Measurements from ENCODE around the gene IAPP. TPM values are rescaled to one million over a fixed set of nuclear protein-coding genes. Genes with fewer than 3 reads are reported as not detected.
"Not testable (repeated sequence)": the region's sequence is repeated elsewhere in the genome, so short reads cannot be mapped to it uniquely, and the experiment has no call there.

Gene IAPP
- total RNA-seq, 2 donors from 2014 or later = not detected

GRCh38 chr12:21369141-21369980 is 3.3 kb upstream of the IAPP start:
- no peak for DNase-seq (ENCODE audit: low spot score)
- no peaks in the 10 kb centered on the region for H3K27me3 ChIP-seq (replicated peaks; ENCODE audit: insufficient read depth)
- TF ChIP-seq POLR2A (IDR thresholded peaks at IDR 0.05) (no peak), POLR2AphosphoS5 (IDR thresholded peaks at IDR 0.05) (no peak)
- TF ChIP-seq, protein P1, sequence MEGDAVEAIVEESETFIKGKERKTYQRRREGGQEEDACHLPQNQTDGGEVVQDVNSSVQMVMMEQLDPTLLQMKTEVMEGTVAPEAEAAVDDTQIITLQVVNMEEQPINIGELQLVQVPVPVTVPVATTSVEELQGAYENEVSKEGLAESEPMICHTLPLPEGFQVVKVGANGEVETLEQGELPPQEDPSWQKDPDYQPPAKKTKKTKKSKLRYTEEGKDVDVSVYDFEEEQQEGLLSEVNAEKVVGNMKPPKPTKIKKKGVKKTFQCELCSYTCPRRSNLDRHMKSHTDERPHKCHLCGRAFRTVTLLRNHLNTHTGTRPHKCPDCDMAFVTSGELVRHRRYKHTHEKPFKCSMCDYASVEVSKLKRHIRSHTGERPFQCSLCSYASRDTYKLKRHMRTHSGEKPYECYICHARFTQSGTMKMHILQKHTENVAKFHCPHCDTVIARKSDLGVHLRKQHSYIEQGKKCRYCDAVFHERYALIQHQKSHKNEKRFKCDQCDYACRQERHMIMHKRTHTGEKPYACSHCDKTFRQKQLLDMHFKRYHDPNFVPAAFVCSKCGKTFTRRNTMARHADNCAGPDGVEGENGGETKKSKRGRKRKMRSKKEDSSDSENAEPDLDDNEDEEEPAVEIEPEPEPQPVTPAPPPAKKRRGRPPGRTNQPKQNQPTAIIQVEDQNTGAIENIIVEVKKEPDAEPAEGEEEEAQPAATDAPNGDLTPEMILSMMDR (IDR thresholded peaks at IDR 0.05) = no peak
- no peaks in the 10 kb centered on the region for H3K4me1 ChIP-seq (replicated peaks)
- H3K9me3 ChIP-seq = no peaks in the 10 kb centered on the region
- H3K4me3 ChIP-seq = no peak overlapping the region
- no peak overlapping the region for H3K27ac ChIP-seq
- intact Hi-C loops (cut with DNase I) = no loop called here
- H3K36me3 ChIP-seq = no peaks in the 10 kb centered on the region
- WGBS = 39% methylated on average over 4 of the region's 4 CpGs

- intact Hi-C loops (cut with DNase I) = no loop called here
- TF ChIP-seq POLR2A (IDR thresholded peaks at IDR 0.05) = no peak
- TF ChIP-seq, protein P1 (IDR thresholded peaks at IDR 0.05) = no peak
- no peak for TF ChIP-seq POLR2AphosphoS5 (IDR thresholded peaks at IDR 0.05)
- H3K4me1 ChIP-seq (replicated peaks) = no peaks in the 10 kb centered on the region
- no peak overlapping the region for H3K27ac ChIP-seq
- H3K27me3 ChIP-seq (replicated peaks; ENCODE audit: insufficient read depth) = no peaks in the 10 kb centered on the region
- 81% methylated on average over 7 of the region's 7 CpGs for WGBS
- H3K36me3 ChIP-seq = no peaks in the 10 kb centered on the region
- no peak for DNase-seq (ENCODE audit: low spot score)
- H3K9me3 ChIP-seq = no peaks in the 10 kb centered on the region
- no peak overlapping the region for H3K4me3 ChIP-seq
These were observed 1.8 kb upstream of the IAPP start for GRCh38 chr12:21370845-21371449.

DNA sequence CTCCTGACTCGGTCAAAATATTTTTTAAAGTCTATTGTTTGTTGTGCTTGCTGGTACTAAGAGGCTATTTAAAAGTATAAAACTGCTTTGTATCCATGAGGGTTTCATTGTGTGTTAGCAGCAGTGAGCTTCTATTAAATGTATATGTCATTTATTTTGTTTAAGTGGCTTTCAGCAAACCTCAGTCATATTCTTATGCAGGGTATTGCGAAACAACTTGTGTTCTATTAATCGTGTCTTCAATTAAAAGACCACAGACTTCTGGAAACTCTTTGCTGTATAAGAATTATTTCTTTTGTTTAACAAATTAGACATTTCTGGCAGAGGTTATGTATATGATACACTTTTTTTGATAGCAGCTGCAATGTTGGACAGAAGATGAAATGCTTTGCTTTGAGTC is 6.5 kb downstream of the IAPP start:
- Histone ChIP-seq H3K4me3 (no peak overlapping the region), H3K9me3 (no peaks in the 10 kb centered on the region), H3K27me3 (replicated peaks; ENCODE audit: insufficient read depth) (no peaks in the 10 kb centered on the region), H3K36me3 (no peaks in the 10 kb centered on the region), H3K27ac (no peak overlapping the region), H3K4me1 (replicated peaks) (no peaks in the 10 kb centered on the region)
- WGBS = 67% methylated on average over 3 of the region's 3 CpGs
- no peak for DNase-seq (ENCODE audit: low spot score)
- intact Hi-C loops (cut with DNase I) = no loop called here
- no peak for TF ChIP-seq POLR2A (IDR thresholded peaks at IDR 0.05)
- TF ChIP-seq POLR2AphosphoS5 (IDR thresholded peaks at IDR 0.05) = no peak
- TF ChIP-seq, protein P1 (IDR thresholded peaks at IDR 0.05) = no peak

DNA sequence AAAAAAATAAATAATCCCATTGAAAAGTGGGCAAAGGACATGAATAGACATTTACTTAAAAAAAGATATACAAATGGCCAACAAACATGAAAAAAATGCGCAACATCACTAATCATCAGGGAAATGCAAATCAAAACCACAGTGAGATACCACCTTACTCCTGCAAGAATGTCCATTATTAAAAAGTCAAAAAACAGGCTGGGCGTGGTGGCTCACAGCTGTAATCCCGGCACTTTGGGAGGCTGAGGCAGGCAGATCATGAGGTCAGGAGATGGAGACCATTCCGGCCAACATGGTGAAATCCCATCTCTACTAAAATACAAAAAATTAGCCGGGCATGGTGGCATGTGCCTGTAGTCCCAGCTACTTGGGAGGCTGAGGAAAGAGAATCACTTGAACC is 8.6 kb downstream of the IAPP start:
- H3K4me1 ChIP-seq (replicated peaks); DNase-seq (ENCODE audit: low spot score); intact Hi-C loops (cut with DNase I); H3K9me3 ChIP-seq; H3K36me3 ChIP-seq; H3K27ac ChIP-seq; H3K4me3 ChIP-seq; H3K27me3 ChIP-seq (replicated peaks; ENCODE audit: insufficient read depth): not testable (repeated sequence)
- 88% methylated on average over 5 of the region's 5 CpGs for WGBS

- no peak overlapping the region for H3K27ac ChIP-seq
- no peaks in the 10 kb centered on the region for H3K9me3 ChIP-seq
- no peaks in the 10 kb centered on the region for H3K4me1 ChIP-seq (replicated peaks)
- WGBS = 77% methylated on average over 2 of the region's 2 CpGs
- H3K4me3 ChIP-seq = no peak overlapping the region
- DNase-seq (ENCODE audit: low spot score) = no peak
- H3K27me3 ChIP-seq (replicated peaks; ENCODE audit: insufficient read depth) = no peaks in the 10 kb centered on the region
- no peak for TF ChIP-seq POLR2AphosphoS5 (IDR thresholded peaks at IDR 0.05)
- TF ChIP-seq, protein P1 (IDR thresholded peaks at IDR 0.05) = no peak
- no peak for TF ChIP-seq POLR2A (IDR thresholded peaks at IDR 0.05)
- intact Hi-C loops (cut with DNase I) = no loop called here
- no peaks in the 10 kb centered on the region for H3K36me3 ChIP-seq
These were observed 11.6 kb downstream of the IAPP start for GRCh38 chr12:21384261-21384660.

Data from prostate gland (tissue), 2 donors.